Natural killer cell (primary cell): Measurements from ENCODE around the gene CDC14A. TPM values are rescaled to one million over a fixed set of nuclear protein-coding genes. Genes with fewer than 3 reads are reported as not detected.

Source experiments
- ATAC-seq, 3 donors: fragments of 150-1000 bp in 2 of 3; fragments of 200-7000 bp in 1 of 3; cut with Tn5 transposase; 1 replicate in 1 of 3; 2 replicates in 2 of 3; pipeline ENCODE4 v1.10.0; 2021; ENCODE audit warnings: mild to moderate bottlenecking in 2 of 3, moderate library complexity in 2 of 3
- DNase-seq, 2 donors: peaks; one replicate each; pipeline versions ENCODE4 v3.0.0 to v3.0.0-alpha.2; 2013 to 2021; ENCODE audit warnings: mixed read lengths in 1 of 2
- H3K27ac ChIP-seq: one replicate; pipeline ENCODE4 v1.5.1; 2013; ENCODE audit warnings: mild to moderate bottlenecking, low read length
- H3K27me3 ChIP-seq: one replicate; pipeline ENCODE4 v1.6.1; 2013; ENCODE audit warnings: low read length; ENCODE audit not compliant: control insufficient read depth, insufficient read depth
- H3K36me3 ChIP-seq: one replicate; pipeline ENCODE4 v1.6.1; 2013; ENCODE audit warnings: low read length; ENCODE audit not compliant: control insufficient read depth, insufficient read depth
- H3K4me1 ChIP-seq: one replicate; pipeline ENCODE4 v1.6.1; 2013; ENCODE audit warnings: low read length; ENCODE audit not compliant: control insufficient read depth, insufficient read depth
- H3K4me3 ChIP-seq: one replicate; pipeline ENCODE4 v1.5.1; 2013; ENCODE audit warnings: low read length
- H3K9me3 ChIP-seq: one replicate; pipeline ENCODE4 v1.6.1; 2013; ENCODE audit warnings: low read length; ENCODE audit not compliant: control insufficient read depth, insufficient read depth
- H3K27ac Mint-ChIP-seq, 2 donors: one replicate each; pipeline ENCODE4 v1.8.0; 2022; ENCODE audit warnings: mild to moderate bottlenecking in 2 of 2, mixed read lengths in 2 of 2, moderate library complexity in 1 of 2
- H3K27me3 Mint-ChIP-seq, 2 donors: one replicate each; pipeline ENCODE4 v1.8.0; 2022; ENCODE audit warnings: low read depth in 2 of 2, mixed read lengths in 2 of 2
- H3K36me3 Mint-ChIP-seq: one replicate; pipeline ENCODE4 v1.8.0; 2022; ENCODE audit warnings: mixed read lengths
- H3K4me1 Mint-ChIP-seq, 2 donors: one replicate each; pipeline ENCODE4 v1.8.0; 2022; ENCODE audit warnings: mixed read lengths in 2 of 2
- H3K4me3 Mint-ChIP-seq: one replicate; pipeline ENCODE4 v1.8.0; 2022; ENCODE audit warnings: mild to moderate bottlenecking, moderate library complexity, mixed read lengths
- H3K9me3 Mint-ChIP-seq, 2 donors: one replicate each; pipeline ENCODE4 v1.8.0; 2022; ENCODE audit warnings: mixed read lengths in 2 of 2
- whole genome bisulfite sequencing: methylation state at CpG from one replicate; pipeline ENCODE4 v1.1.7; 2013; ENCODE audit warnings: missing lambda C conversion rate; ENCODE audit not compliant: insufficient coverage; 5-methylcytosine and 5-hydroxymethylcytosine counted together
- intact Hi-C: fragments of 100-400 bp; cut with micrococcal nuclease; formaldehyde crosslinking; loops from one replicate; pipeline ENCODE4 v1.14.2; 2022
- total RNA-seq, 4 donors: library from RNA; stranded (reverse); fragments of 120-200 nt in 1 of 4; gene quantifications; one replicate each; pipeline versions ENCODE4 v1.2.3 to v1.2.4, GENCODE V29; 2013 to 2022
- TF ChIP-seq, protein P1 (sequence below): fragments of 200-600 bp; IDR thresholded peaks from one replicate; pipeline ENCODE4 v1.8.0; 2022; ENCODE audit warnings: antibody characterized with exemption

The CDC14A gene
- total RNA-seq, 3 donors from 2014 or later (not counting 1 experiment from before 2014, with no cell fraction given): 59.6 to 63.8 (median 60.1) TPM

DNA sequence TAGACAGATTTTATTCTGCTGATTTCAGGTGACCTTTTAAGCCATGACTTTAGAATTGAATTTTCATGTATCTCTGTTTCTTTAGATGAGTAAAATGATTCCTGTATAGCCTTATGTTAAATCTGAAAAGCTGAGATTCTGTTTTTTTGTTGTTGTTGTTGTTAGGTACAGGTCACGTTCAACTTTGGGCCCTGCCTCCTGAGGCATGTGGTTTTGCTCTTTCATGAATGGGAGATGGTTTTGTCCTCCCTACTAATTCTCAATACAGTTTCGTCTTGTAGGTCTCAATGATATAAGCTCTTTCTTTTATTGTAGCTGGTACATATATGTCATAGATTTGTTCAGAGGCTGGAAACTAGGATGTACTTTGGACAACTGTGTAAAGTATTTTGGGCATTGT, 79.6 kb downstream of the CDC14A start:
- no peaks in the 10 kb centered on the region for H3K27me3 ChIP-seq
- Mint-ChIP-seq H3K4me1 (peaks cover 19 to 23% of the 10 kb centered on the region in 2 donors), H3K9me3 (no peaks in the 10 kb centered on the region), H3K27ac (no peak overlapping the region), H3K27me3 (no peaks in the 10 kb centered on the region), H3K36me3 (no peaks in the 10 kb centered on the region), H3K4me3 (no peak overlapping the region)
- peaks cover 6% of the 10 kb centered on the region for H3K36me3 ChIP-seq
- DNase-seq (no peak), ATAC-seq (no peak)
- H3K4me3 ChIP-seq: no peak overlapping the region
- intact Hi-C loops: no loop called here
- H3K4me1 ChIP-seq: no peaks in the 10 kb centered on the region
- TF ChIP-seq, protein P1, sequence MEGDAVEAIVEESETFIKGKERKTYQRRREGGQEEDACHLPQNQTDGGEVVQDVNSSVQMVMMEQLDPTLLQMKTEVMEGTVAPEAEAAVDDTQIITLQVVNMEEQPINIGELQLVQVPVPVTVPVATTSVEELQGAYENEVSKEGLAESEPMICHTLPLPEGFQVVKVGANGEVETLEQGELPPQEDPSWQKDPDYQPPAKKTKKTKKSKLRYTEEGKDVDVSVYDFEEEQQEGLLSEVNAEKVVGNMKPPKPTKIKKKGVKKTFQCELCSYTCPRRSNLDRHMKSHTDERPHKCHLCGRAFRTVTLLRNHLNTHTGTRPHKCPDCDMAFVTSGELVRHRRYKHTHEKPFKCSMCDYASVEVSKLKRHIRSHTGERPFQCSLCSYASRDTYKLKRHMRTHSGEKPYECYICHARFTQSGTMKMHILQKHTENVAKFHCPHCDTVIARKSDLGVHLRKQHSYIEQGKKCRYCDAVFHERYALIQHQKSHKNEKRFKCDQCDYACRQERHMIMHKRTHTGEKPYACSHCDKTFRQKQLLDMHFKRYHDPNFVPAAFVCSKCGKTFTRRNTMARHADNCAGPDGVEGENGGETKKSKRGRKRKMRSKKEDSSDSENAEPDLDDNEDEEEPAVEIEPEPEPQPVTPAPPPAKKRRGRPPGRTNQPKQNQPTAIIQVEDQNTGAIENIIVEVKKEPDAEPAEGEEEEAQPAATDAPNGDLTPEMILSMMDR: no peak
- 89% methylated on average over 2 of the region's 2 CpGs for WGBS
- no peak overlapping the region for H3K27ac ChIP-seq
- H3K9me3 ChIP-seq: no peaks in the 10 kb centered on the region

DNA sequence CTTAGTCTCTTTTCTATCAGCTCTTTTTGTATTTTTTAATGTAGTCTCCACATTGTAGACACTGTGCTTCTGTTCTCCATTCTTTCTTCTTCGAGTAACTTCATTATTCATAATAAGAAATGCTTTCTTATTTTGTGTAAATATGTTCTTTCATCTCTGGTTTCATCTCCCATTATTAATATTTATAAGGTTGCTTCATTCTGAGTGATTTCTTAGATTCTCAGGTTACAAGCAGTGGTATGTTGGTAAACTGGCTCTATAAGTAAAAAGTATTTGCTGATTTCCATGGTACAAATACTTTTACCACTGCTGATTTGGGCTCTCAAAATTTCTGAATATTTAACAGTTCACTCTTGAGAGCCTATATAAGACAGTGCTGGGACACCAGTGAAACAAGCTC, 81.3 kb downstream of the CDC14A start:
- H3K36me3 Mint-ChIP-seq: no peaks in the 10 kb centered on the region
- H3K27ac ChIP-seq: no peak overlapping the region

DNA sequence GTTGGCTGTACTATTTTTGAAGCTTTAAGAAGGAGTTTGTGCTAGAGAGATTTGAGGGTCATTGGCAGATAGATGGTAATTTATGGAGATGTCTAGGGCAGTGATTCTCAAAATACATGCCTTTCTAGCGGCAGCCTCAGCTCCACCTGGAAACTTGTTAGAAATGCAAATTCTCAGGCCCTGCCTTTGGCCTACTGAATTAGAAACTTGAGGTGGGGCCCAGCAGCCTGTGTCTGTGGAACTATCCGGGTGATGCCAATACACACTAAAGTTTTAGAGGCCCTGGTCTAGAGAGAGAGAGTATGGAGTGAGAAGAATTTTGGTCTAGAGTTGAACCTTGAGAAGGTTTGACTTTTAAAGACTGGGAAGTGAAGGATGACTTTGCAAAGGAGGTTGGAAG, 82.5 kb downstream of the CDC14A start:
- no peaks in the 10 kb centered on the region for H3K9me3 Mint-ChIP-seq
- H3K36me3 Mint-ChIP-seq: no peaks in the 10 kb centered on the region
- WGBS: 95% methylated on average over 2 of the region's 2 CpGs
- ATAC-seq (no peak), DNase-seq (no peak)
- Histone ChIP-seq H3K27me3 (no peaks in the 10 kb centered on the region), H3K4me1 (peaks cover 4% of the 10 kb centered on the region), H3K4me3 (no peak overlapping the region), H3K9me3 (no peaks in the 10 kb centered on the region), H3K36me3 (peaks cover 3% of the 10 kb centered on the region), H3K27ac (no peak overlapping the region)
- TF ChIP-seq, protein P1: no peak
- intact Hi-C loops: no loop called here
- no peak overlapping the region for H3K4me3 Mint-ChIP-seq
- peaks cover 26 to 40% of the 10 kb centered on the region in 2 donors for H3K4me1 Mint-ChIP-seq
- H3K27me3 Mint-ChIP-seq: no peaks in the 10 kb centered on the region
- H3K27ac Mint-ChIP-seq: peak overlapping the region; percentile 0 to 21

More for the DNA sequence above, 81.3 kb downstream of the CDC14A start:
- ATAC-seq (no peak), DNase-seq (no peak)
- WGBS: no CpG with 5 or more reads among the region's 1 CpG
- H3K27ac Mint-ChIP-seq: peak overlapping the region in 1 of 2 donors; percentile 21
- no peak overlapping the region for H3K4me3 Mint-ChIP-seq
- intact Hi-C loops: no loop called here
- H3K27me3 Mint-ChIP-seq: no peaks in the 10 kb centered on the region
- no peaks in the 10 kb centered on the region for H3K9me3 ChIP-seq
- peaks cover 3% of the 10 kb centered on the region for H3K36me3 ChIP-seq
- no peaks in the 10 kb centered on the region for H3K4me1 ChIP-seq
- TF ChIP-seq, protein P1: no peak
- peaks cover 14 to 29% of the 10 kb centered on the region in 2 donors for H3K4me1 Mint-ChIP-seq
- no peaks in the 10 kb centered on the region for H3K27me3 ChIP-seq
- H3K9me3 Mint-ChIP-seq: no peaks in the 10 kb centered on the region
- no peak overlapping the region for H3K4me3 ChIP-seq

DNA sequence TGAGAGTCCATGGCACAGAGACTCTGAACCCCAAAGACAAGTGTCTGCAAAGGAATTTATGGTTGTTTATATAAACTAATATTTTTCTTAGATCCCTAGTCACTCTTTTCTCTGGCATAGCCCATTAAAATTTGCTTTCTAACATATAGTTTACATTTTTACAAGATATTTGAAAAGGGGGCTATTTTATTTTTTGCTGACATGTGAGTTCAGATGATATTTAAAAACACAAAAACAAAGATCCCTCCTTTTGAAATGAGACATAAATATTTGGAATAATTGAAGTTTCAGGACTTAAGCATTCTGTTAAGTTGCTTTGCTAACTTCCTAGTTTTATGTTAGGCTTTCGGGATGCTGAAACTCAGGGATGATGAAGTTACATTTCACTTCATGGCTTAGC, 86.1 kb downstream of the CDC14A start:
- Histone ChIP-seq H3K27ac (no peak overlapping the region), H3K4me3 (no peak overlapping the region), H3K27me3 (no peaks in the 10 kb centered on the region), H3K9me3 (no peaks in the 10 kb centered on the region), H3K36me3 (peaks cover 8% of the 10 kb centered on the region), H3K4me1 (peaks cover 14% of the 10 kb centered on the region)
- ATAC-seq (no peak), DNase-seq (no peak)
- intact Hi-C loops: no loop called here
- 100% methylated on average over 1 of the region's 1 CpG for WGBS
- Mint-ChIP-seq H3K4me1 (peaks cover 43 to 55% of the 10 kb centered on the region in 2 donors), H3K27me3 (no peaks in the 10 kb centered on the region), H3K36me3 (no peaks in the 10 kb centered on the region), H3K4me3 (no peak overlapping the region), H3K9me3 (no peaks in the 10 kb centered on the region), H3K27ac (peak overlapping the region; percentile 89)
- TF ChIP-seq, protein P1: no peak
